Esophagus muscularis mucosa (tissue), 4 donors: Measurements from ENCODE around the gene GCN1. TPM values are rescaled to one million over a fixed set of nuclear protein-coding genes. Genes with fewer than 3 reads are reported as not detected.

ENCODE experiments used
- DNase-seq: peaks from one replicate; pipeline ENCODE4 v3.0.0-alpha.2; 2017; ENCODE audit errors: extremely low spot score
- H3K27ac ChIP-seq, 4 donors: fragments of 200-600 bp; sonication (generic); replicated peaks in 1 of 4; 1 replicate in 3 of 4; 2 replicates in 1 of 4; pipeline ENCODE4 v1.5.1; 2016 to 2019; ENCODE audit warnings: mild to moderate bottlenecking in 1 of 4
- H3K27me3 ChIP-seq, 4 donors: fragments of 200-600 bp; sonication (generic); one replicate each; pipeline versions ENCODE4 v1.5.1 to v1.6.0; 2016 to 2019
- H3K36me3 ChIP-seq, 4 donors: fragments of 200-600 bp; sonication (generic); one replicate each; pipeline ENCODE4 v1.5.1; 2016 to 2019
- H3K4me1 ChIP-seq, 4 donors: fragments of 200-600 bp; sonication (generic); one replicate each; pipeline ENCODE4 v1.5.1; 2016 to 2019
- H3K4me3 ChIP-seq, 4 donors: fragments of 200-600 bp; sonication (generic); 1 replicate in 2 of 4; 2 replicates in 2 of 4; pipeline ENCODE4 v1.5.1; 2016 to 2019; ENCODE audit warnings: mild to moderate bottlenecking in 4 of 4, moderate library complexity in 1 of 4
- H3K9me3 ChIP-seq, 4 donors: fragments of 200-600 bp; sonication (generic); 1 replicate in 3 of 4; 2 replicates in 1 of 4; pipeline ENCODE4 v1.5.1; 2016 to 2019
- EP300 ChIP-seq: sonication (generic); formaldehyde crosslinking; IDR thresholded peaks from one replicate; pipeline ENCODE4 v1.6.1; 2017; ENCODE audit warnings: antibody characterized with exemption
- POLR2A ChIP-seq: fragments of 450-650 bp; IDR thresholded peaks from one replicate; pipeline ENCODE4 v1.6.1; 2017; ENCODE audit warnings: antibody characterized with exemption, moderate library complexity, mild to moderate bottlenecking, low read depth
- POLR2AphosphoS5 ChIP-seq, 2 donors: sonication (generic); formaldehyde crosslinking; IDR thresholded peaks; one replicate each; pipeline ENCODE4 v1.6.1; 2017; ENCODE audit warnings: antibody characterized with exemption in 2 of 2
- WGBS: methylation state at CpG from one replicate; pipeline ENCODE4 v1.1.5; 2018; 5-methylcytosine and 5-hydroxymethylcytosine counted together
- intact Hi-C: fragments of 100-400 bp; cut with DNase I; formaldehyde crosslinking; loops from one replicate; pipeline ENCODE4 v1.15.1; 2023
- total RNA-seq, 4 donors: library from RNA; depleted of rRNA; stranded (reverse); fragments of >200 nt; gene quantifications; one replicate each; pipeline versions ENCODE4 v1.1.0 to v1.2.1, GENCODE V29; 2016
- TF ChIP-seq, protein P1 (sequence below), 3 experiments: fragments of 200-600 bp in 2 of 3; fragments of 450-650 bp in 1 of 3; sonication (generic) in 2 of 3; IDR thresholded peaks; one replicate each; pipeline ENCODE4 v1.5.1; 2017 to 2019; ENCODE audit warnings: antibody characterized with exemption in 3 of 3, mild to moderate bottlenecking in 2 of 3, moderate library complexity in 1 of 3

Gene GCN1
- total RNA-seq, 4 donors from 2014 or later, result 38.6 to 94.6 (median 49.3) TPM

DNA sequence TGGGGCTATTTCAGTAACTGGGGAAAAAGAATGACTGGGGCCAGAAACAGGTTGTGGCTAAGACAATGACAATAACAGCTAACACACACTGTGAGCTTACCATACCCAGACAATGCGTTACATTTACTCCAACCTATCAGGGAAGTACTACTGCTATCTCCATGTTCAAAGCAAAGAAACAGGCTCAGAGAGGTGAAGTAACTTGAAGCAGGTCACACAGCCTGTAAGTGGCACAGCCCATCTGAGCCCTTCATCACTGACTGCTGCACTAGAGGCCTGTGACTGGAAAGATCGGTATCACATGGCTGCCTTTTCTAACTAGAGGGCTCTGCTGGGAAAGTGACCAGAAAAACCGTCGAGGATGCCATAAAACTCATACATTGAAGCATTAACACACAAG, 7.9 kb downstream of the GCN1 start:
- H3K9me3 ChIP-seq, result no peaks in the 10 kb centered on the region
- intact Hi-C loops, result no loop called here
- 86% methylated on average over 4 of the region's 4 CpGs for WGBS
- peaks cover 0 to 24% (median 2%) of the 10 kb centered on the region in 4 donors for H3K4me1 ChIP-seq
- no peak for DNase-seq
- H3K4me3 ChIP-seq, result no peak overlapping the region
- H3K27ac ChIP-seq, result no peak overlapping the region
- TF ChIP-seq EP300 (no peak), POLR2AphosphoS5 (IDR thresholded peaks at IDR 0.05) (no peak), POLR2A (no peak)
- TF ChIP-seq, protein P1, sequence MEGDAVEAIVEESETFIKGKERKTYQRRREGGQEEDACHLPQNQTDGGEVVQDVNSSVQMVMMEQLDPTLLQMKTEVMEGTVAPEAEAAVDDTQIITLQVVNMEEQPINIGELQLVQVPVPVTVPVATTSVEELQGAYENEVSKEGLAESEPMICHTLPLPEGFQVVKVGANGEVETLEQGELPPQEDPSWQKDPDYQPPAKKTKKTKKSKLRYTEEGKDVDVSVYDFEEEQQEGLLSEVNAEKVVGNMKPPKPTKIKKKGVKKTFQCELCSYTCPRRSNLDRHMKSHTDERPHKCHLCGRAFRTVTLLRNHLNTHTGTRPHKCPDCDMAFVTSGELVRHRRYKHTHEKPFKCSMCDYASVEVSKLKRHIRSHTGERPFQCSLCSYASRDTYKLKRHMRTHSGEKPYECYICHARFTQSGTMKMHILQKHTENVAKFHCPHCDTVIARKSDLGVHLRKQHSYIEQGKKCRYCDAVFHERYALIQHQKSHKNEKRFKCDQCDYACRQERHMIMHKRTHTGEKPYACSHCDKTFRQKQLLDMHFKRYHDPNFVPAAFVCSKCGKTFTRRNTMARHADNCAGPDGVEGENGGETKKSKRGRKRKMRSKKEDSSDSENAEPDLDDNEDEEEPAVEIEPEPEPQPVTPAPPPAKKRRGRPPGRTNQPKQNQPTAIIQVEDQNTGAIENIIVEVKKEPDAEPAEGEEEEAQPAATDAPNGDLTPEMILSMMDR (IDR thresholded peaks at IDR 0.05), result no peak
- no peaks in the 10 kb centered on the region for H3K27me3 ChIP-seq
- H3K36me3 ChIP-seq, result peaks cover 77 to 96% (median 85%) of the 10 kb centered on the region in 4 donors

DNA sequence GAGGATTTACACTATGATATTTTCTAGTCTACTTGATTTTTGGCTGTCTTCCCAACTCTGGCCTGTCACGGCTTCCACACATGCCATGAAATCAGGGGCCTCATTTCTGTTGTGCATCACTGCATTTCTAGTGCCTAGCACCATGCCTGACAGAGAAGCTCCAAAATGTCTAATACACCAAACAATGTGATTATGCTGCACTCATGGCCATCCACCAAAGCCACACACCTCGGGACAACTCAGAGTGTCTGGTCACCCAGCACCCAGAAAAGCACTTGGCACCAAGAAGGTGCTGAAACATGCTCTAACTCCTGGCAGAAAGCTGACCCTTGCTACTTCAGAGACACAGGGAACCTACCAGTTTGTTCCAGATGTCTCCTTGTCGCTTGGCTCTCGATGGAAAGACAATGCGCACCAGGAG, 11.3 kb downstream of the GCN1 start:
- Histone ChIP-seq H3K27me3 (no peaks in the 10 kb centered on the region), H3K4me3 (no peak overlapping the region), H3K27ac (no peak overlapping the region), H3K4me1 (peaks cover 0 to 19% (median 2%) of the 10 kb centered on the region in 4 donors), H3K36me3 (peaks cover 75 to 97% (median 89%) of the 10 kb centered on the region in 4 donors), H3K9me3 (no peaks in the 10 kb centered on the region)
- 71% methylated on average over 3 of the region's 5 CpGs for WGBS
- no peak for DNase-seq
- intact Hi-C loops, result no loop called here
- TF ChIP-seq POLR2A (no peak), EP300 (no peak), POLR2AphosphoS5 (IDR thresholded peaks at IDR 0.05) (no peak)
- TF ChIP-seq, protein P1 (IDR thresholded peaks at IDR 0.05), result no peak

DNA sequence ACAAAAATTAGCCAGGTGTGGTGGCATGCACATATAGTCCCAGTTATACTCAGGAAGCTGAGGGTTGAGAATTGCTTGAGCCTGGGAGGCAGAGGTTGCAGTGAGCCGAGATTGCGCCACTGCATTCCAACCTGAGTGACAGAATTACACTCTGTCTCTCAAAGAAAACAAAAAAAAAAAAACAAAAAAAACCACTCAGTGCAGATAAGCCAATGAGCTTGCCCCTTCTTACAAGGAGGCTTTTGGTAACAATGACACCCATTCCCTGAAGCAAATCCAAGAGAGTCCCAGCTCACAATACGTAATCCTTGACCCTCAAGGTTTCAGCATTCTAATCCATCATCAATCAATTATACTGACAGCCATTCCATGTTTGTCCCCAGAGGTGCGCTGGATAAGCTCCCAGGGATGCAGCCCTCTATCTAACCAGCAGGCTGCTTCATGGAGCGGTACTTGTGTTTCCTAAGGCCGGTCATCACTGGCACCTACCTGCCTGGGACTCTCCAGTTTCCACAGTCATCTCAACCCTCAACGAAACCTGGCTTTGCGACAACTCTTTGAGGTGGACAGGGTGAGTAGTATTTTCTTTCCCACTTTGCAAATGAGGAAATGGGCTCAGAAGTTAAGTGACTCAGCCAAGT, 12.4 kb downstream of the GCN1 start:
- peaks cover 75 to 97% (median 89%) of the 10 kb centered on the region in 4 donors for H3K36me3 ChIP-seq
- 86% methylated on average over 8 of the region's 8 CpGs for WGBS
- no peak for TF ChIP-seq POLR2A
- TF ChIP-seq POLR2AphosphoS5 (IDR thresholded peaks at IDR 0.05), result no peak
- TF ChIP-seq, protein P1 (IDR thresholded peaks at IDR 0.05), result no peak
- no peak for TF ChIP-seq EP300
- no peak overlapping the region for H3K4me3 ChIP-seq
- no peaks in the 10 kb centered on the region for H3K9me3 ChIP-seq
- no peaks in the 10 kb centered on the region for H3K27me3 ChIP-seq
- no peak overlapping the region for H3K27ac ChIP-seq
- no peak for DNase-seq
- H3K4me1 ChIP-seq, result peaks cover 0 to 19% (median 2%) of the 10 kb centered on the region in 4 donors
- intact Hi-C loops, result no loop called here

DNA sequence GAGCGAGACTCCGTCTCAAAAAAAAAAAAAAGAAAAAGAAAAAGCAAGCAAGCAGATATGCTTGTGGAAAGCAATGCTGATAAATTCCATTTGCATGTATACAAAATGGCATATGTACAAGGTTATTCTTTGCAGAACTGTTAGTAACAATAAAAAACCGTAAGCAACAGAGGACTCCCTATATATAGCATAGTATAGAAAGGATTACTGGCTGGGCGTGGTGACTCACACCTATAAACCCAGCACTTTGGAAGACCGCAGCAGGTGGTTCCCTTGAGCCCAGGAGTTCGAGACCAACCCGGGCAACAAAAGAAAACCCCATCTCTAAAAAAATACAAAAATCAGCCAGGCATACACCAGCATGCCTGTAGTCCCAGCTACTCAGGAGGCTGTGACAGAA, 13.5 kb downstream of the GCN1 start:
- Histone ChIP-seq H3K9me3 (no peaks in the 10 kb centered on the region), H3K27ac (no peak overlapping the region), H3K27me3 (no peaks in the 10 kb centered on the region), H3K4me3 (no peak overlapping the region), H3K36me3 (peaks cover 77 to 97% (median 89%) of the 10 kb centered on the region in 4 donors), H3K4me1 (peaks cover 0 to 19% (median 2%) of the 10 kb centered on the region in 4 donors)
- DNase-seq, result no peak
- intact Hi-C loops, result no loop called here
- no peak for TF ChIP-seq POLR2A
- TF ChIP-seq EP300, result no peak
- TF ChIP-seq POLR2AphosphoS5 (IDR thresholded peaks at IDR 0.05), result no peak
- TF ChIP-seq, protein P1 (IDR thresholded peaks at IDR 0.05), result no peak
- 94% methylated on average over 7 of the region's 7 CpGs for WGBS
